Natural killer cell (primary cell): Measurements from ENCODE around the gene THSD4. TPM values are rescaled to one million over a fixed set of nuclear protein-coding genes. Genes with fewer than 3 reads are reported as not detected.

Experiments used
- ATAC-seq, 3 donors: fragments of 150-1000 bp in 2 of 3; fragments of 200-7000 bp in 1 of 3; cut with Tn5 transposase; 1 replicate in 1 of 3; 2 replicates in 2 of 3; pipeline ENCODE4 v1.10.0; 2021; ENCODE audit warnings: mild to moderate bottlenecking in 2 of 3, moderate library complexity in 2 of 3
- DNase-seq, 2 donors: peaks; one replicate each; pipeline versions ENCODE4 v3.0.0 to v3.0.0-alpha.2; 2013 to 2021; ENCODE audit warnings: mixed read lengths in 1 of 2
- H3K27ac ChIP-seq: one replicate; pipeline ENCODE4 v1.5.1; 2013; ENCODE audit warnings: mild to moderate bottlenecking, low read length
- H3K27me3 ChIP-seq: one replicate; pipeline ENCODE4 v1.6.1; 2013; ENCODE audit warnings: low read length; ENCODE audit not compliant: control insufficient read depth, insufficient read depth
- H3K36me3 ChIP-seq: one replicate; pipeline ENCODE4 v1.6.1; 2013; ENCODE audit warnings: low read length; ENCODE audit not compliant: control insufficient read depth, insufficient read depth
- H3K4me1 ChIP-seq: one replicate; pipeline ENCODE4 v1.6.1; 2013; ENCODE audit warnings: low read length; ENCODE audit not compliant: control insufficient read depth, insufficient read depth
- H3K4me3 ChIP-seq: one replicate; pipeline ENCODE4 v1.5.1; 2013; ENCODE audit warnings: low read length
- H3K9me3 ChIP-seq: one replicate; pipeline ENCODE4 v1.6.1; 2013; ENCODE audit warnings: low read length; ENCODE audit not compliant: control insufficient read depth, insufficient read depth
- H3K27ac Mint-ChIP-seq, 2 donors: one replicate each; pipeline ENCODE4 v1.8.0; 2022; ENCODE audit warnings: mild to moderate bottlenecking in 2 of 2, mixed read lengths in 2 of 2, moderate library complexity in 1 of 2
- H3K27me3 Mint-ChIP-seq, 2 donors: one replicate each; pipeline ENCODE4 v1.8.0; 2022; ENCODE audit warnings: low read depth in 2 of 2, mixed read lengths in 2 of 2
- H3K36me3 Mint-ChIP-seq: one replicate; pipeline ENCODE4 v1.8.0; 2022; ENCODE audit warnings: mixed read lengths
- H3K4me1 Mint-ChIP-seq, 2 donors: one replicate each; pipeline ENCODE4 v1.8.0; 2022; ENCODE audit warnings: mixed read lengths in 2 of 2
- H3K4me3 Mint-ChIP-seq: one replicate; pipeline ENCODE4 v1.8.0; 2022; ENCODE audit warnings: mild to moderate bottlenecking, moderate library complexity, mixed read lengths
- H3K9me3 Mint-ChIP-seq, 2 donors: one replicate each; pipeline ENCODE4 v1.8.0; 2022; ENCODE audit warnings: mixed read lengths in 2 of 2
- CTCF ChIP-seq: fragments of 200-600 bp; IDR thresholded peaks from one replicate; pipeline ENCODE4 v1.8.0; 2022; ENCODE audit warnings: antibody characterized with exemption
- WGBS: methylation state at CpG from one replicate; pipeline ENCODE4 v1.1.7; 2013; ENCODE audit warnings: missing lambda C conversion rate; ENCODE audit not compliant: insufficient coverage; 5-methylcytosine and 5-hydroxymethylcytosine counted together
- intact Hi-C: fragments of 100-400 bp; cut with micrococcal nuclease; formaldehyde crosslinking; loops from one replicate; pipeline ENCODE4 v1.14.2; 2022
- total RNA-seq, 4 donors: library from RNA; stranded (reverse); fragments of 120-200 nt in 1 of 4; gene quantifications; one replicate each; pipeline versions ENCODE4 v1.2.3 to v1.2.4, GENCODE V29; 2013 to 2022

Gene THSD4
- total RNA-seq, 3 donors from 2014 or later (not counting 1 experiment from before 2014, with no cell fraction given), result not detected

GRCh38 chr15:71133747-71134472, 18.6 kb downstream of the THSD4 start:
- H3K36me3 ChIP-seq, result no peaks in the 10 kb centered on the region
- H3K27me3 ChIP-seq, result peaks cover 3% of the 10 kb centered on the region
- H3K4me1 Mint-ChIP-seq, result no peaks in the 10 kb centered on the region
- H3K4me3 Mint-ChIP-seq, result no peak overlapping the region
- H3K36me3 Mint-ChIP-seq, result no peaks in the 10 kb centered on the region
- ATAC-seq, result no peak
- 57% methylated on average over 12 of the region's 12 CpGs for WGBS
- no peaks in the 10 kb centered on the region for H3K9me3 ChIP-seq
- no peaks in the 10 kb centered on the region for H3K4me1 ChIP-seq
- H3K4me3 ChIP-seq, result no peak overlapping the region
- no peak for TF ChIP-seq CTCF
- H3K9me3 Mint-ChIP-seq, result no peaks in the 10 kb centered on the region
- intact Hi-C loops, result no loop called here
- no peak overlapping the region for H3K27ac Mint-ChIP-seq
- no peak overlapping the region for H3K27ac ChIP-seq
- DNase-seq, result no peak
- H3K27me3 Mint-ChIP-seq, result peaks cover 15 to 17% of the 10 kb centered on the region in 2 donors

- H3K4me1 Mint-ChIP-seq, result no peaks in the 10 kb centered on the region
- WGBS, result 79% methylated on average over 13 of the region's 13 CpGs
- no peak overlapping the region for H3K27ac ChIP-seq
- intact Hi-C loops, result no loop called here
- no peak for DNase-seq
- H3K27ac Mint-ChIP-seq, result no peak overlapping the region
- peaks cover 3% of the 10 kb centered on the region for H3K27me3 ChIP-seq
- H3K9me3 ChIP-seq, result no peaks in the 10 kb centered on the region
- H3K27me3 Mint-ChIP-seq, result peaks cover 18 to 23% of the 10 kb centered on the region in 2 donors
- no peak for TF ChIP-seq CTCF
- no peaks in the 10 kb centered on the region for H3K4me1 ChIP-seq
- H3K4me3 Mint-ChIP-seq, result no peak overlapping the region
- H3K36me3 ChIP-seq, result no peaks in the 10 kb centered on the region
- H3K4me3 ChIP-seq, result no peak overlapping the region
- H3K9me3 Mint-ChIP-seq, result no peaks in the 10 kb centered on the region
- no peak for ATAC-seq
- no peaks in the 10 kb centered on the region for H3K36me3 Mint-ChIP-seq
Observed at GRCh38 chr15:71136159-71136783, 21.0 kb downstream of the THSD4 start.

GRCh38 chr15:71136793-71137518, 21.7 kb downstream of the THSD4 start:
- H3K36me3 ChIP-seq, result no peaks in the 10 kb centered on the region
- peaks cover under 1% of the 10 kb centered on the region for H3K27me3 ChIP-seq
- Mint-ChIP-seq H3K4me1 (no peaks in the 10 kb centered on the region), H3K27ac (no peak overlapping the region), H3K36me3 (no peaks in the 10 kb centered on the region), H3K27me3 (peaks cover 19 to 23% of the 10 kb centered on the region in 2 donors), H3K9me3 (no peaks in the 10 kb centered on the region), H3K4me3 (no peak overlapping the region)
- ATAC-seq (no peak), DNase-seq (no peak)
- WGBS, result 85% methylated on average over 11 of the region's 11 CpGs
- intact Hi-C loops, result no loop called here
- no peak overlapping the region for H3K27ac ChIP-seq
- H3K9me3 ChIP-seq, result no peaks in the 10 kb centered on the region
- TF ChIP-seq CTCF, result no peak
- H3K4me3 ChIP-seq, result no peak overlapping the region
- no peaks in the 10 kb centered on the region for H3K4me1 ChIP-seq
